Measurements from ENCODE around the gene PLA2G2A. TPM values are rescaled to one million over a fixed set of nuclear protein-coding genes. Genes with fewer than 3 reads are reported as not detected.
"Not testable (repeated sequence)": the region's sequence is repeated elsewhere in the genome, so short reads cannot be mapped to it uniquely, and the experiment has no call there.

PLA2G2A gene
- total RNA-seq, 1 donor from 2014 or later = not detected

DNA sequence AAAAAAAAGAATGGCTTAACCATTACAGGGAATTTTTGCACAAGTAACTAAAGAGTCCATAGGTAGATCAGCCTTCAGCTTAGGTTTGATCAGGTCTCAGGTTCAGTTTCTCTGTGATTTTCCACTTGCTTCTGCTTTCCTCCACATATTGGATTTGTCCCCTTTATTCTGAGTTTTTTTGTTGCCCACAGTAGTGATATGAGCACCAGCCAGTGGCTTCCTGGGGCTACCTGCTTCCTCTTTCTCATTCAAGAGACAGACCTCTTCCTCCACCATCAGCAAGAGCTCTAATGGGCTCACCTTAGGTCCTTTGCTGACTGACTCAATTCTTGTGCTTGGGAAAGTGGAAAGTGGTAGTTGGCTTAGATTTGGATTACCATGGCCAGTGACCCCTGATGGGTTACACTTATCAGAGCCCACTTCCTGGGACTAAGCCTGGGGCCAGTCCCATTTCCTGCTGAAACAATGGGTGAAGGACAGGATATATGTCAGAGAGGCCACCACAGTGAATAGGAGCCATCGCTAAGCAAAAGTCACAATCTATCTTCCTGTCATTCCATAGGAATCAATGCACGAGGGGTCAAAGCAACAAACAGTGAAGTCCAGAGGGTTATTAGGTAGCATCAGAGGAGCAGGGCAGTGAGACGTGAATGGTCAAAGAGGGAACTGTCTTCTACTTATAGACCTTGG, 43.2 kb downstream of the PLA2G2A start:
- Histone ChIP-seq H3K36me3 (ENCODE audit: control insufficient read depth, insufficient read depth, low read length) (no peaks in the 10 kb centered on the region), H3K4me3 (ENCODE audit: low read depth, low read length) (no peak overlapping the region), H3K27me3 (ENCODE audit: control insufficient read depth, insufficient read depth, low read length) (no peaks in the 10 kb centered on the region)
- DNase-seq (ENCODE audit: low read depth) = no peak
- TF ChIP-seq, protein P1, sequence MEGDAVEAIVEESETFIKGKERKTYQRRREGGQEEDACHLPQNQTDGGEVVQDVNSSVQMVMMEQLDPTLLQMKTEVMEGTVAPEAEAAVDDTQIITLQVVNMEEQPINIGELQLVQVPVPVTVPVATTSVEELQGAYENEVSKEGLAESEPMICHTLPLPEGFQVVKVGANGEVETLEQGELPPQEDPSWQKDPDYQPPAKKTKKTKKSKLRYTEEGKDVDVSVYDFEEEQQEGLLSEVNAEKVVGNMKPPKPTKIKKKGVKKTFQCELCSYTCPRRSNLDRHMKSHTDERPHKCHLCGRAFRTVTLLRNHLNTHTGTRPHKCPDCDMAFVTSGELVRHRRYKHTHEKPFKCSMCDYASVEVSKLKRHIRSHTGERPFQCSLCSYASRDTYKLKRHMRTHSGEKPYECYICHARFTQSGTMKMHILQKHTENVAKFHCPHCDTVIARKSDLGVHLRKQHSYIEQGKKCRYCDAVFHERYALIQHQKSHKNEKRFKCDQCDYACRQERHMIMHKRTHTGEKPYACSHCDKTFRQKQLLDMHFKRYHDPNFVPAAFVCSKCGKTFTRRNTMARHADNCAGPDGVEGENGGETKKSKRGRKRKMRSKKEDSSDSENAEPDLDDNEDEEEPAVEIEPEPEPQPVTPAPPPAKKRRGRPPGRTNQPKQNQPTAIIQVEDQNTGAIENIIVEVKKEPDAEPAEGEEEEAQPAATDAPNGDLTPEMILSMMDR (IDR thresholded peaks at IDR 0.05; ENCODE audit: insufficient read depth, low read length, poor library complexity, severe bottlenecking) = no peak

- Histone ChIP-seq H3K36me3 (ENCODE audit: control insufficient read depth, insufficient read depth, low read length) (no peaks in the 10 kb centered on the region), H3K27me3 (ENCODE audit: control insufficient read depth, insufficient read depth, low read length) (no peaks in the 10 kb centered on the region), H3K4me3 (ENCODE audit: low read depth, low read length) (no peak overlapping the region)
- TF ChIP-seq, protein P1 (IDR thresholded peaks at IDR 0.05; ENCODE audit: insufficient read depth, low read length, poor library complexity, severe bottlenecking) = no peak
- DNase-seq (ENCODE audit: low read depth) = no peak
Measured at GRCh38 chr1:19934336-19934735, 45.1 kb downstream of the PLA2G2A start.

- DNase-seq (ENCODE audit: low read depth) = no peak
- TF ChIP-seq, protein P1 (IDR thresholded peaks at IDR 0.05; ENCODE audit: insufficient read depth, low read length, poor library complexity, severe bottlenecking) = no peak
- H3K27me3 ChIP-seq (ENCODE audit: control insufficient read depth, insufficient read depth, low read length) = no peaks in the 10 kb centered on the region
- no peaks in the 10 kb centered on the region for H3K36me3 ChIP-seq (ENCODE audit: control insufficient read depth, insufficient read depth, low read length)
- H3K4me3 ChIP-seq (ENCODE audit: low read depth, low read length) = no peak overlapping the region
Measured at GRCh38 chr1:19932866-19933265, 46.6 kb downstream of the PLA2G2A start.

DNA sequence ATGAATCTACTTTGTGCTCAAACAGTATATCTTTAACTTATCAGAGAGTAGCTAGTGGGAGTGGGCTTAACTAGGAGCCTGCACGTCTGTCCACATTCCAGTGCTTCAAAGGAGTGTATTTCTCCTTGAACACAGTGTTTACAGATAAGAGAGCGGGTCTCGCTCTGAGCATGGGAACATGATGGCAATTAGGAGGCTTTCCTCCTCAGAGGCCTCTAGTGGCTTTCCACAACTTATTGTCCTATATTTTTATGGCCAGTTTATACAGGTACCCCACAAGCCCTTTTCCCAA, 52.3 kb downstream of the PLA2G2A start:
- H3K36me3 ChIP-seq (ENCODE audit: control insufficient read depth, insufficient read depth, low read length); H3K4me3 ChIP-seq (ENCODE audit: low read depth, low read length); H3K27me3 ChIP-seq (ENCODE audit: control insufficient read depth, insufficient read depth, low read length); DNase-seq (ENCODE audit: low read depth): not testable (repeated sequence)

- TF ChIP-seq, protein P1 (IDR thresholded peaks at IDR 0.05; ENCODE audit: insufficient read depth, low read length, poor library complexity, severe bottlenecking) = no peak
- peak; percentile 54 for DNase-seq (ENCODE audit: low read depth)
- H3K4me3 ChIP-seq (ENCODE audit: low read depth, low read length) = no peak overlapping the region
- no peaks in the 10 kb centered on the region for H3K27me3 ChIP-seq (ENCODE audit: control insufficient read depth, insufficient read depth, low read length)
- H3K36me3 ChIP-seq (ENCODE audit: control insufficient read depth, insufficient read depth, low read length) = no peaks in the 10 kb centered on the region
Measured at GRCh38 chr1:19926296-19927129, 52.9 kb downstream of the PLA2G2A start.

Other genes starting within 250 kb of the PLA2G2A start
- gene TMCO4, start 179.7 kb downstream of the PLA2G2A start, total RNA-seq = 11.8 and 13.0 TPM in 2 replicates
- gene RNF186, start 164.3 kb downstream of the PLA2G2A start, total RNA-seq = not detected in 2 replicates
- gene OTUD3, start 97.2 kb downstream of the PLA2G2A start, total RNA-seq = 8.0 and 8.4 TPM in 2 replicates
- gene PLA2G2E, start 56.0 kb downstream of the PLA2G2A start, total RNA-seq = not detected in 2 replicates
- not detected in 2 replicates for gene PLA2G5, start 90.6 kb upstream of the PLA2G2A start, total RNA-seq
- not detected in 2 replicates for gene PLA2G2D, start 139.9 kb upstream of the PLA2G2A start, total RNA-seq
- gene PLA2G2F, start 159.7 kb upstream of the PLA2G2A start, total RNA-seq = 6.9 and 9.2 TPM in 2 replicates
- 0.96 and 1.6 TPM in 2 replicates for gene UBXN10, start 206.5 kb upstream of the PLA2G2A start, total RNA-seq
- gene PLA2G2C, start 206.9 kb upstream of the PLA2G2A start, total RNA-seq = not detected in 2 replicates